ENCODE measurements around the gene SPATA31D1.
A peak's percentile ranks its signal among the peaks of the same experiment; 100 is the strongest.
"Not testable (repeated sequence)": the region's sequence is repeated elsewhere in the genome, so short reads cannot be mapped to it uniquely, and the experiment has no call there.

The SPATA31D1 gene

DNA sequence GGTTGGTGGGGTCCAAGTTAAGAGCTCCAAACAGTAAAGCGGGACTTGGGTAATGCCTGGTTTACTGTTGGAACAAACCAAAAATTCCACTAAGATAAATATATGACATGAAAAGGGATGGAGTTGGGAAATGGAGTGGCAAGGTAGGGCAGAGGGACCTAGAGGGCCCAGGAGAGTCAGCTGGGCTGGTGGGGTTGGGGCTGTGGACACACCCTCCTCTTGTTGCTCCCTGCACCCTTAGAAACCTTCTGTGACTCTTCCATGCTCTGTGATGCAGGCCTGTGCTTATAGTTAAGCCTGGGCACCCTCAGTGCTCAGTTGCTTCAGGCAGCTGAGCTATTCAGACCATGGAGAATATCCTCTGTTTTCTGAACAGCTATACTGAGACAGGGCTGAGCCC lies at the start of gene SPATA31D1:
SPATA31D1 (plus strand) TSS at position 301 of the 400 bp plus-strand sequence; CDS start at position 348, 47 bp downstream.
- DNase-seq: not testable (repeated sequence)

DNA sequence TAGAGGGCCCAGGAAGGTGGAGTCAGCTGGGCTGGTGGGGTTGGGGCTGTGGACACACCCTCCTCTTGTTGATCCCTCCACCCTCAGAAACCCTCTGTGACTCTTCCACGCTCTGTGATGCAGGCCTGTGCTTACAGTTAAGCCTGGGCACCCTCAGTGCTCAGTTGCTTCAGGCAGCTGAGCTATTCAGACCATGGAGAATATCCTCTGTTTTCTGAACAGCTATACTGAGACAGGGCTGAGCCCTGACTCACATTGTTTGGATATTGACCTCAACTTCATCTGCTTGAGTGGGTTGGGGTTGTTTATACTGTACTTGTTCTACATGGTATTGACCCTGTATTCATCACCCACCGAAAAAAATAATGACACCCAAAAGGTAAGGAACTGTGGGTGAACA lies 45.2 kb upstream of the SPATA31D1 start, which contains the start of gene SPATA31D3:
SPATA31D3 (plus strand) TSS at position 108 of the 400 bp plus-strand sequence; CDS start at position 194, 86 bp downstream.
- not testable (repeated sequence) for DNase-seq

DNA sequence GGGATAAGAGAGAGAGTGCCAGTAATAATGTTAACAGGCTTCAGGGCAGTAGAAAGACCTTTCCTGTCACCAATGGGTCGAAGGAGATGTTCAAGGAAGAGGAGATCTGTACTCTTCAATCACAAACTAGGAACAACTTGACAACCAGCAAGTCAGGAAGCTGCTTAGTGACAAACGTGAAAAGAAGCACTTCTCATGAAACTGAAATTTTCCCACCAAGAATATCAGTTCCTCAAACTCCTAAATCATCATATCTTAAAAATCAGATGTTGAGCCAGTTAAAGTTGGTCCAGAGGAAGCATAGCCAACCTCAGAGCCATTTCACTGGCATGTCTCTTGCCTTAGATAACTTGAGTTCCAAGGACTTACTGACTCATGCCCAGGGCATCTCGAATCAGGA lies 39.9 kb upstream of the SPATA31D1 start:
- not testable (repeated sequence) for DNase-seq

DNA sequence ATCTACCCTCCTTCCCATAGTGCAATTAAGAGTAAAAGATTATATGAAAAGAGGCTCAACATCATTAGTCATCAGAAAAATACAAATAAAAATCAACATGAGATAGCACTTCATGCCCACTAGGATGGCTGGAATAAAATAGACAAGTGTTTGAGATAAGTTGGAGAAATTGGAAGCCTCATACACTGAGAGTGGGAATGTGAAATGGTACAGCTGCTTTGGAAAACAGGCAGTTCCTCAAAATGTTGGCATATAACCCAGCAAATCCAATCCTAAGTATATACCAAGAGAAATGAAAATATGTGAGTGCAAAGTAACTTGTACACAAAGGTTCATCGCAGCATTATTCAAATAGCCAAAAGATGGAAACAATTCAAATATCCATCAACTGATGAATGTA lies 35.5 kb upstream of the SPATA31D1 start:
- no peak for DNase-seq

DNA sequence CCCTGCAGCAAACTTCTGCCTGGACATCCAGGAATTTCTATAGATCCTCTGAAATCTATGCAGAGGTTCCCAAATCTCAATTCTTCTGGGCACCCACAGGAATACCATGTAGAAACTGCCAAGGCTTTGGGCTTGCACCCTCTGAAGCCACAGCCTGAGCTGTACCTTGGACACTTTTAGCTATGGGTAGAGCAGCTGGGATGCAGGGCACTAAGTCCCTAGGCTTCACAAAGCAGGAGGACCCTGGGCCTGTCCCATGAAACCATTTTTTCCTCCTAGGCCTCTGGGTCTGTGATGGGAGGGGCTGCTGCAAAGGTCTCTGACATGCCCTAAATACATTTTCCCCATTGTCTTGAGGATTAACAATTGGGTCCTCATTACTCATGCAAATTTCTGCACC lies 32.9 kb upstream of the SPATA31D1 start:
- DNase-seq: no peak

DNA sequence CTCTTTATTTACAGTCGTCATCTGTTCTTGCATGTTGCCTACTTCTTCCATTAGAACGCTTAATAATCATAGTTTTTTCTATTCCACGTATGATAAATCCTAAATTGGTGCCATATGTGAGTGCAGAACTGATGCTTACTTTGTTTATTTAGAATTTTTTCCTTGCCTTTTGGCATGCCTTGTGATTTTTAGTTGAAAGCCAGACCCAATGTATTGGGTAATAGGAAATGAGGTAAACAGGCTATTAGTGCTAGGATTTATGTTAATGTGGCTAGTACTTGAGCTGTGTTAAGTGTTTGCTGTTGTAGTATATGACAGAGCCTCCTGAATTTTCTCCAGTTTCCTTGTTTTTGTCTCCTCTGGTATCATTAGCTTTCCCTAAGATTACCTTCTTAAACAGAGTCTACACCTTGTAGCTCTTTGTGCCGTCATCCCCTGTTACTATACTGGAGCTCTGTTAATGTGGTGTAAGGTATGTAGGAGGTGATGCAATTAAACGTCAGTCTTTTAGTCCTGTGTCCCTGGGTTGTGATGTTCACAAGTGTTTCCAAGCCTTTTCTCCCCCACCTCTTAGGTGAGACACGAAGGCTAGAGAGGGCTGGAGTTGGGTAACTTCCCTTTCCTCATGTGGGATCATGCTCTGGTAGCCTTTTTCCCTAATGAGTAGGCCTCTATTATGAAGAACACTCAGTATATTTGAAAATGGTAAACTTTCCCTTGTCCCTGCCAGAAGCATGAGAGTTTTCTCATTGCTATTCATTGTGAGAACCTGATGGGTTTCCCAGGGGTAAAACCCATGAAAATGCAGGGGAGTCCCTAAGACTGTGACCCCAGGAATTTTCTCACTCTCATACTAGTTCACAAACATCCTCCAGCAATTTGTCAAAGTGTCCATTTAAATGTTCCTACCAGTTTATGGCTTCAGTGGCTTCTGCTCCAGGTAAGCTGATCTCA lies 24.1 kb upstream of the SPATA31D1 start:
- DNase-seq: no peak

DNA sequence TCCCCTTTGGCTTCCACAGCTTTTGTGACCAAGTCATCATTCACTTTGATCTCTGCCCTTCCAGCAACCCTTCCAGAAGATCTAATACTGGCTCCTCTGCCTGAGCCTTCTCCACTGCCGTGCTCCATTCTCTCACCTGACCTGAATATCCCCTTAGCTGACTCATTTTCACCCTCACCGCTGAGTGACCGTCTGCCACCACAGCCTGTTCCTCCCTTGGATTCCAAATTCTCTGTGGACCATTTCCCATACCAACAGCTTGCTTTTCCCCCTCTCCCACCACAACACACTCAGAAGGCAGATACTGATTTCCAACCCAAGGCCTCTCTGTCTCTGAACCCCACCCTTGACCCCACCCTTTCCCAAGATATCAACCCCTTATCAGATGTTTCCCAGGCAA lies 20.5 kb upstream of the SPATA31D1 start:
- DNase-seq: no peak

DNA sequence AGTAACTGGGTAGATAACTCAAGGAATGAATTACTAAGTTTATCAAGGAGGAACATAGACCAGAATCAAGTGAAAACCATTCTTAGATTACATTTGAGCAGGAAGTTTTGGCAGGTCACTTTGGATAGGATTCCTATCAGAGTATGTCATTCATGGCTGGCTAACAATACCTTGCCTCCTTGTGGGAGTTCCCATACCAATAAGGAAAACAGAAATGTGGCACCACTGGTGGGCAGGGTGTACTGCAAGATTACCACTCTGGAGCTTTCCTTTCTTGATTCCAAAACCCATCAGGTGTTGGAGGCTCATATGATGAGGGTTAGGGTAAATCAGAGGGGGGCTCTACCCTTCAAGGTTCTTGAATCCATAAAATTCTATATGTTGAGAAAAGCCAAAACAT lies 18.6 kb upstream of the SPATA31D1 start:
- no peak for DNase-seq

DNA sequence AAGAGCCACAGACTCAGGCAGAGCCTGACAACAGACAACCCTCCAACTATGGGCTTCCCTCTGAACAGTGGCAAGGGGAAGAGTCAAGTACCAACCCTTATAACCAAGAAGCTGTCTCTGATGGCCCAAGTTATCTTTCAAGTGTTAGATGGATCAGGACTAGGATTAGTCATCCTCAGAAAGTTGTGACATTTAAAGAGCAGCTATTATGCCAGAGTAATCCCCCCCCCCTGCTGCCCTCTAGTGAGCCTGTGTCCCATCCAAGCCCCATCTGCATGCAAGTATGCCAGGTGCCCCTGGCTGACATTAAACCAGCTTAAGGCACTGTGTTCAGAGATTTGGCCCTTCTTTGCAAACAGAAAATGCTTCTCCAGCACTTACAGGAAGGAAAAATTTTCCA lies 16.8 kb upstream of the SPATA31D1 start:
- DNase-seq: no peak

DNA sequence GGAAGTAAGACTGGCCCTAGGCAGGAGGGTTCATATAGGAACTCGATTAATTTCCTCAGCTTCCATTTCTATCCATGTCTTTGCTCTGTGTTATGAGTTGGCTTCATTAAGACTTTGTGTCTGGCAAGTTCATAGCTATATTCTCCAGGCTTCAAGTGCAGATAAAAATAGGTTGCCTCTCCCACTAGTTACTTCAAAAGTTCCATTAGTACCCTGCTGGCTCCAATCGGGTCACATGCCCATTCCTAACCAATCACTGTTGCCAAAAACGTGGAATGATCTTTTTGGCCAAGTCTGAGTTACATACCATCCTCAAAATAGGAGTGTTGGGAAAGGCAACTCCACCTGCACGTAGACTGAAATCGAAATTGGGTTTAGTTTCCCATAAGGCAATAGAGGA lies 13.8 kb upstream of the SPATA31D1 start:
- DNase-seq: no peak

DNA sequence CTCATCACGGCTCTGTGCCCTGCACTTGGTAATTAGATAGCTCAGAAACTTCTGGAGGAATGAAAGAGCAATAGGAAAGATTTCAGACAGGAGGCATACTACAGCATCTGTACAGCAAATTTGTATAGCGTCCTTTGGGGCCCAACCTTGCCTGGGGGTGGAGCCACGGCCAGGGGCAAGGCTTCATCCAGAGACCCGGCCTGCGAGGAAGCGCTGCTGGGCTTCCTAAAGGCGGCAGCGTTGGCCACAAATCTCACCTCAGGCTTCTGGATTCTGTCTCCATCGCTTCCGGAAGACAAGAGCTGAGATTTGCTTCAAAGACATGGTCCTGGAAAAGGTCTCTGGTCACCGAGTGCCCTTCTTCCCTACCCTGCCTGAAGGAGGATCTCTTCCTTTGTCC lies 12.2 kb upstream of the SPATA31D1 start:
- no peak for DNase-seq

DNA sequence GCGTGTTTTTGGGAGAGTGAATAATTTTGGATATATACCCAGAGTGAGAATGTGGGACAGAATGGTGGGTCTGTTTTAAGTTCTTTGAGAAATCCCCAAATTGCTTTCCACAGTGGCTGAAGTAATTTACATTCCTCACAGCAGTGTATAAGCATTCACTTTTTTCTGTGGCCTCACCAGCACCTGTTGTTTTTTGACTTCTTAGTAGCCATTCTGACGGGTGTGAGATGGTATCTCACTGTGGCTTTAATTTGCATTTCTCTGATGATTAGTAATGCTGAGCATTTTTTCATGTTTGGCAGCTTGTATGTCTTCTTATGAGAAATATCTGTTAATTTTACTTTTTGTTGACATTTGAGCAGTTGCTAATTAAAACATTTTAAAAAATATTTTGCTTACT lies 9.4 kb upstream of the SPATA31D1 start:
- no peak for DNase-seq

DNA sequence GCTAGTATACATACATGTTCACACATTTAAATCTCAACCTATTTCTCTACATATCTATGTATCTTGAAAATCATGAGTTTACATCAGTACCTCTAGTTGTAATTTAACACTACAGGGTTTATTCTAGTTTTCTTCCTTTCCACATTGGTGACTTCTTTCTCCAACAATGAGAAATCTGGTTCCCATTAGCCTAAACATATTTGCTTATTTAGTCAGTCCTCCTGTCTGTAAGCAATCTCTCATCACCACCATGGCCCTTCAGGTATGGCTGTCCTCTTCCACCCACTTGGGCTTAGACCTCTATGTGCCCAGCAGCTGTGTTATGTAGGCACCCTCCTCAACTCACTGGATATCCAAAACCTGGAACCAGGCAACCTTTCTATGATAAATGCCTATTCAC lies 8.0 kb upstream of the SPATA31D1 start:
- DNase-seq: no peak

DNA sequence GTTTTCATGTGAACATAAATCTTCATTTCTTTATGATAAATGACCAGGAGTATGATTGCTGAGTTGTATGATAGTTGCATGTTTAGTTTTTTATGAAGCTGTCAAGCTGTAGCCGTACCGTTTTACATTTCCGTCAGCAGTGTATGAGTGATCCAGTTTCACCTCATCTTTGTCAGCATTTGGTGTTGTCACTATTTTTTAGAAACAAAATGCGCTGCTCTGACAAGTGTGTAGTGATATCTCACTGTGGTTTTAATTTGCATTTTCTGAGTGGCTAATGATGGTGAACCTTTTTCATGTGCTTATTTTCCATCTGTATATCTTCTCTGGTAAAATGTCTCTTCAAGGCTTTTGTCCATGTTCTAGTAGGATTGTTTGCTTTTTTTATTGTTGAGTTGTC lies 6.7 kb upstream of the SPATA31D1 start:
- DNase-seq: no peak

DNA sequence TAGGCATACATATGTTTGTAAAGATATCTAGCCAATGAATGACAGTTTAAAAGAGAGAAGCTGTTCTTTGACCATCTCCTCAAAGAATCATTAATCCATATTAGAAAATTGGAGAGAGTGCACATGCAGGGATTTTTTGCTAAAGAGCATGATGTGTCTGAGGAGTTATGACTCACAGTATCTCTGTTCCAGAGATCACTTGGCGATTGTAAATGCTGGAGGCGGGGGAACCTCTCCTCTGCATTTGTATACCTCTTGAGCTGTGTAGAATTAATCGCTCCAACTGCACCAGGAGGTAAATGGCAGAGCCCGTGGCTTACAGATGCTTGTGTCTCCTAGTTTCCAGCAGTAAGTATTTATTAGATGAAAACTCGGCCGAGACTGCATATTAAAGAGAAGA lies 3.6 kb upstream of the SPATA31D1 start:
- DNase-seq: no peak

DNA sequence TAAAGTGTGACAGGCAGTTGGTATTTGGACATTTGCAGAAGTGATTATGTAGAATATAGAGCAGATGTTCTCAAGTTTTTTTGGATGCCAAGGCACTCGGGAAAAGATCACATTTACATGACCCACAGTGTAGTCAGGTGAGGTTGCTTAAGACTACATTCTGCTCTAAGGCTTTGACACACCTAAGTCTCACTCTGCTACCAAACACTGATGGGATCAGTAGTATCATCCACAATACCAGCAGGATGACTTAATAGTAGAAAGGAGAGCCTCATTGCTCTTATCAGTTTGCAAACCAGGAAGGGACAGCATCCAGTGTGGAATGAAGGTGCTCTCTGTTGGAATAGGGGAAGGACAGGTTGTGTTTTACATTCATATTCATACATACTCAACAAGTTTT lies 2.5 kb upstream of the SPATA31D1 start:
- DNase-seq: no peak

DNA sequence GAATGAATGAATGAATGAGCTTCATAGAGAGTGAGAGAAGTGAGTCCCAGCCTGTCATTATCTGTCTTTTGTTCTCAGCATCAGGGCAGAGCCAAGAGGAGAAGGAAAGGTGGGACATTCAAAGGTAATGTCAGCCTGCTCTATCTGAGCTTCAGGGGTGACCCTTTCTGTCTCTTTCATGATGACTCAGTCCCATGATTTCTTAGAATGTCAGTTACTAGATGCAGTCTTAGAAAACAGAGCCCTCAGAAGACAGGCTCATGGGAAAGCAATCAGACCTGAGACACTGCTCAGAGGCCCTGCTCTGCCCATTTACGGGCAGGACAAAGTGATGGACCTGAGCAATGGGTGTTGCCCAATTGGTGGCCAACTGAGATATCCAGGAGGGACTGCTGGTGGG lies 1.1 kb downstream of the SPATA31D1 start:
- DNase-seq: no peak

DNA sequence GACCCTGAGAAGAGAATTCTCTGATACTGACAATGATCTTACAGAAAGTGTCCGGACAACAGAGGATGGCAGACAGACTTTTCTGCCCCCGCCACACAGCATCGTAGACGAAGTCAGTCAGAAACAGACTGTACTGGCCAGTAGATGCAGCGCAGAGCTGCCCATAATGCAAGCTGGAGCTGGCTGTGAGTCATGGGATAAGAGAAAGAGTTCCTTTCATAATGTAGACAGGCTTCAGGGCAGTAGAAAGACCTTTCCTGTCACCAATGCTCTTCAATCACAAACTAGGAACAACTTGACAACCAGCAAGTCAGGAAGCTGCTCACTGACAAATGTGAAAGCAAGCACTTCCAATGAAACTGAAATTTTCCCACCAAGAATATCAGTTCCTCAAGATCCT lies 5.1 kb downstream of the SPATA31D1 start:
- DNase-seq: no peak

DNA sequence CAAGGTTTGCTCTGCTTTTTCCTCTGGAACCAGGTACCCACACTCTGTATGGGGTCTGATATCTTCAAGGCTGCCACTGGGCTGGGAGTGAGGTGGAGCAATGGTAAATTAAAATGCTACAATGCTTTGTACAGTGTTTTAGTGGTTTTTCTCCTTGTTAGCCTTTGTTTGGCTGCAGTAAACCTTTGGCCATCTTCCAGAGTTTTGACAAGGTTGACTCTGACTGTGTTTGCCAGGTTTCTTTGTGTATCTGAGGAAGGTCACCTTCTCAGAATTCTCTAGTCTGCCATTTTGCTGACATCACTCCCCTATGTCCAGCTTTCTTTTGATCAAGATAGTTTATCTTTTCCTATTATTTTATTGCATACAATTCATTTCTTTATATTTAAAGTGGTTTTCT lies 11.2 kb downstream of the SPATA31D1 start:
- DNase-seq: peak; percentile 28

DNA sequence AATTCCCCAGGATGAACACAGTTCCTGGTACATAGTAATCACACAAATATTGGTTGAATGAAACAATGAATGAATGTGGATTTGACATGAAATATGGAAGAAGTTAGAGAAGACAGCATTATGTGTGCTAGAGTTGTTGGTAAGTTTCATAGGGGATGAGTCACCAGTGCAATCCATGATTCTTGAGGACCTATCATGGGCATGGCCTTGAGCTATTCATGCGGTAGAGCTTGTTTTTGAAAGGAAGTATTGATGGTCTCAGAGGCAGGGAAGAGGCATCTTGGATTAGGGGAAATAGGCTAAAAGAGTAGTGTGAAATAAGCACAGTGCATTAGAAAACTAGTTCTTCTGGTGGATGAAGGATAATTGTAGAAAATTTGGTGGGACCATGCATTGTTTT lies 22.1 kb downstream of the SPATA31D1 start:
- DNase-seq: no peak

DNA sequence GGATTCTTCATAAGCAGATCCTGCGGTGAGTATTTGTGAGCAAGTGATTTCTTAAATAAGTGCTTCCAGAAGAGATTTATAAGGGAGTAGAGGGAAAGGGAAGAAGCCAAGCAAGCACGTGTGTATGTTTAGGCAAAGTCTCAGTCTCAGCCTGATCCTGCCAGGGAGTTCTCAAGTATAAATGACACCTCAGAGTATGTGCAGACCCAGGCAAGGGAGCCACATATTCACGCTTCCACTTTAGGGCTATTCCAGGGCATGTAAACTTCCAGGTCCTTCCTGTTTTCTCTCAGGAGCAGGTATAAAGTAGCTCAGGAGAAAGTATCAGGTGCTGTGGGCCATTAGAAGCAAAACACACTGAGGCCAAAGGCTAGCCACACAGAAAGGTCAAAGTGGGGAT lies 22.6 kb downstream of the SPATA31D1 start:
- DNase-seq: no peak

DNA sequence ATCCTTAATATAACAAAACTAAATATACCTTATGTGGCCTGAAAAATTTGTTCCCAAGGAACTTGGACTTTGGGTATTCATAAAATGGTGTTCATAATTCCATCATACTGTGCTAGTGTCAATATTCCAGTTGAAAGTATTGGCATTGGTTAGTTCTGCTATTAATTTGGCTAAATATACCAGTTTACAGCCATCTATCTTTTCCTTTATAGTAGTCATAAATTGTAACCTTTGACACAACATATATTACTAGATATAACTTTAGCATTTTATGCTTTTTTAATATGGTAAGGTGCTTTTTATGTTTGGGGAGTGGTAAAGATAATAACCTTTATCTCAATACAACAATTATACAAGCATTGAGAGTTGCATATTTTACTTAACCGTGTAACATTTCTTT lies 23.7 kb downstream of the SPATA31D1 start:
- no peak for DNase-seq

DNA sequence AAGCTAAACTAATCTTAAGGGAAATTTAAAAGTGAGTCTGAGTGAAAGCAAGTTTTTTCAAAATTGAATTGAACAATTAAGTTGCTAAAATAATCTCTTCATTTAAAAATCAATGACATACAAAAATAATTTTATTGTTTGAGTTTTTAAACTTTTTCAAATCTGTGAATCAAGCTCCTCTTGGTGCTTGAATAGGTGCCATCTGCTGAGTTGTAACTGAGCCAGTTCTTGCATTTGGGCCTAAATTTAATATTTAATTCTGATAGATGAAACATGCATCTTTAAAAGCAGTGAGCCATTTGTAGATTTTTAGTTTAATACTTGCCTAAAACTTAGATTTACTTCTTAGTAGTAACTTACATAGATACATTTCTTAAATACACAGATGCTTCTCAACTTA lies 31.8 kb downstream of the SPATA31D1 start:
- DNase-seq: no peak

DNA sequence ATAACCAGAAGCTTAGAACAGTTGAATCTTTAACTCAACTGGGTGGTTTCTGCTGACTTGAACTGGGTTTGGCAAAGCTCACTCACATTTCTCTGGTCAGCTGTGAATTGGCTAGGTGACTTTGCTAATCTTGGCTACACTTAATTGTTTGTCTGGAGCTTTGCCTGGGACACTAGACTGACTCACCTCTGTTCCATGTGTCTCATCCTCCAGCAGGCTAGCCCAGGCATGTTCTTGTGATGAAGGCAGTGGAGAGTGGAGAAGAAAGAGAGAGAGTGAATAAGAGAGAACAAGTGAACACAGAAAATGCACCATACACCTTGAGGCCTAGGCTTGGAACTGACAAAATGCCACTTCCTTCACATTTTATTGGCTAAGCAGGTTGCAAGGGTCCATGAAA lies 32.6 kb downstream of the SPATA31D1 start:
- DNase-seq: no peak

DNA sequence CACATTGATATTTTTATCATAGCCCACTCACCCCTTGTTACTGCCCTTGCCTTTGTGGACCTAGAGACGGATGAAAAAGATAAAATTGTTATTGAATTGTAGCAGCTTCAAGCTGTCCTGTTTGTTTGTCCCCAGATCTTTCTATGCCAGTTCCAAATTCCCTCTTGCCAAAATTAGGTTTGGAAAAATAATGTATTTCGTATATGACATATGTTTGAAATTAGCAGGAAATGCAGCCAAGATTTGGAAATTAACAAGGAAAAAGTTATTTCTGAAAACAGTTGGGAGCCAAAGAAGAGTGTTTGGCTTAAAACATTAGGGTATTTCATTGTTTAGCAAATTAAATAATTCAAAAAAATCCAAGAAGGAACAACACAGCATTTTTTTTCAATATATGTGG lies 33.5 kb downstream of the SPATA31D1 start:
- DNase-seq: no peak
